ENCODE measurements around the gene MICAL2. TPM values are rescaled to one million over a fixed set of nuclear protein-coding genes. Genes with fewer than 3 reads are reported as not detected.

MICAL2 gene
- total RNA-seq, 1 experiment from 2014 or later = 37.4 TPM

GRCh38 chr11:12154871-12155668, 44.7 kb downstream of the MICAL2 start (continued):
- no peak for TF ChIP-seq EZH2phosphoT487 (IDR thresholded peaks at IDR 0.05; ENCODE audit: borderline replicate concordance)
- TF ChIP-seq MAX (IDR thresholded peaks at IDR 0.05) = no peak

- Histone ChIP-seq H3K27me3 (ENCODE audit: insufficient read depth, low read length) (no peaks in the 10 kb centered on the region), H2AFZ (ENCODE audit: low read depth, low read length, poor library complexity, severe bottlenecking) (no peak overlapping the region), H3K79me2 (ENCODE audit: insufficient read depth, low read length) (no peaks in the 10 kb centered on the region), H3K9ac (ENCODE audit: low read length) (no peak overlapping the region), H4K20me1 (ENCODE audit: insufficient read depth) (no peaks in the 10 kb centered on the region), H3K4me3 (replicated peaks in 1 of 2; ENCODE audit: low read depth in 1 of 2, low read length in 2 of 2) (no peak overlapping the region), H3K36me3 (ENCODE audit: control insufficient read depth in 1 of 2, insufficient read depth in 2 of 2, low read length in 2 of 2) (no peaks in the 10 kb centered on the region), H3K27ac (ENCODE audit: low read depth, low read length) (no peak overlapping the region), H3K4me1 (ENCODE audit: control insufficient read depth in 1 of 2, insufficient read depth in 2 of 2, low read length in 2 of 2) (peaks cover 10 to 31% of the 10 kb centered on the region in 2 experiments), H3K9me2 (ENCODE audit: insufficient read depth) (no peaks in the 10 kb centered on the region), H3K9me3 (ENCODE audit: control insufficient read depth in 1 of 2, insufficient read depth in 1 of 2, low read depth in 1 of 2, low read length in 2 of 2) (no peaks in the 10 kb centered on the region), H3K4me2 (ENCODE audit: low read length) (no peak overlapping the region)
- ATAC-seq (no peak), DNase-seq (ENCODE audit: low read depth, low spot score) (no peak)
- TF ChIP-seq SIN3A (IDR thresholded peaks at IDR 0.05; ENCODE audit: low read depth) (no peak), TCF7L2 (IDR thresholded peaks at IDR 0.05; ENCODE audit: borderline replicate concordance, extremely low read depth, insufficient read depth, insufficient read length) (no peak), FOSL1 (IDR thresholded peaks at IDR 0.05; ENCODE audit: low read depth) (no peak), CBX3 (IDR thresholded peaks at IDR 0.05; ENCODE audit: low read depth) (no peak), YY1 (IDR thresholded peaks at IDR 0.05; ENCODE audit: extremely low read depth, insufficient replicate concordance, low read depth, low read length) (no peak), ATF3 (IDR thresholded peaks at IDR 0.05) (no peak), CEBPB (IDR thresholded peaks at IDR 0.05; ENCODE audit: low read depth) (no peak), EZH2phosphoT487 (IDR thresholded peaks at IDR 0.05; ENCODE audit: borderline replicate concordance) (no peak), RAD21 (IDR thresholded peaks at IDR 0.05; ENCODE audit: low read depth) (no peak), SRF (IDR thresholded peaks at IDR 0.05; ENCODE audit: low read depth) (no peak), ZNF274 (IDR thresholded peaks at IDR 0.05; ENCODE audit: low read depth, low read length) (no peak), CTCF (IDR thresholded peaks at IDR 0.05 in 2 of 3, conservative IDR thresholded peaks at IDR 0.05 in 1 of 3; ENCODE audit: borderline replicate concordance in 1 of 3, insufficient read depth in 1 of 3, low read depth in 2 of 3, low read length in 2 of 3) (no peak), POLR2AphosphoS5 (IDR thresholded peaks at IDR 0.05; ENCODE audit: low read depth, low read length) (no peak), ZFX (IDR thresholded peaks at IDR 0.05) (no peak), REST (IDR thresholded peaks at IDR 0.05; ENCODE audit: low read depth) (no peak), POLR2A (IDR thresholded peaks at IDR 0.05; ENCODE audit: borderline replicate concordance, extremely low read depth, insufficient read depth, insufficient read length) (no peak)
- BruUV-seq (replicated peaks) = no TSS peak
- RAD21 ChIA-PET (ENCODE audit: low non-redundant PET in 1 of 2, low total read pairs in 2 of 2, uncharacterized antibody in 2 of 2, unreplicated experiment in 2 of 2) = no interaction called here
- intact Hi-C loops (cut with micrococcal nuclease) = no loop called here
- CTCF ChIA-PET = no interaction called here
- POLR2A ChIA-PET = no interaction called here
Observed at GRCh38 chr11:12155696-12156095, 45.3 kb downstream of the MICAL2 start.

Measured in HCT116 (cell line).